ENCODE data around the gene ITGB3.
A peak's percentile ranks its signal among the peaks of the same experiment; 100 is the strongest.
"Not testable (repeated sequence)": the region's sequence is repeated elsewhere in the genome, so short reads cannot be mapped to it uniquely, and the experiment has no call there.

Gene ITGB3

GRCh38 chr17:47253541-47254402, at the start of gene ITGB3:
Gene ITGB3 (plus strand): TSS chr17:47253827. CDS start chr17:47253862, 35 bp downstream.
- DNase-seq, result peak; percentile 27 to 64

- no peak for DNase-seq
Observed at GRCh38 chr17:47203984-47204721, 49.5 kb upstream of the ITGB3 start.

- DNase-seq, result no peak
Observed at GRCh38 chr17:47204722-47205418, 48.8 kb upstream of the ITGB3 start.

GRCh38 chr17:47205419-47205963, 48.1 kb upstream of the ITGB3 start:
- no peak for DNase-seq

GRCh38 chr17:47207143-47208067, 46.2 kb upstream of the ITGB3 start:
- no peak for DNase-seq

- no peak for DNase-seq
Observed at GRCh38 chr17:47208744-47209488, 44.7 kb upstream of the ITGB3 start, which contains the start of gene MYL4. Gene MYL4 (plus strand): TSS chr17:47209348. CDS start chr17:47209423, 75 bp downstream.

GRCh38 chr17:47209499-47209898, 44.1 kb upstream of the ITGB3 start:
- no peak for DNase-seq

GRCh38 chr17:47210105-47210504, 43.5 kb upstream of the ITGB3 start:
- no peak for DNase-seq

- DNase-seq, result no peak
Observed at GRCh38 chr17:47210779-47211178, 42.8 kb upstream of the ITGB3 start.

GRCh38 chr17:47212458-47212857, 41.2 kb upstream of the ITGB3 start:
- DNase-seq, result no peak

- DNase-seq, result no peak
Observed at GRCh38 chr17:47213540-47213939, 40.1 kb upstream of the ITGB3 start.

GRCh38 chr17:47214931-47215330, 38.7 kb upstream of the ITGB3 start:
- no peak for DNase-seq

GRCh38 chr17:47216821-47217220, 36.8 kb upstream of the ITGB3 start:
- DNase-seq, result not testable (repeated sequence)

- DNase-seq, result not testable (repeated sequence)
Observed at GRCh38 chr17:47217279-47217678, 36.3 kb upstream of the ITGB3 start.

- no peak for DNase-seq
Observed at GRCh38 chr17:47218896-47219430, 34.7 kb upstream of the ITGB3 start.

- DNase-seq, result no peak
Observed at GRCh38 chr17:47219621-47220475, 33.8 kb upstream of the ITGB3 start.

GRCh38 chr17:47220531-47220999, 33.1 kb upstream of the ITGB3 start:
- no peak for DNase-seq

GRCh38 chr17:47221154-47221553, 32.5 kb upstream of the ITGB3 start:
- DNase-seq, result no peak

GRCh38 chr17:47222047-47222446, 31.6 kb upstream of the ITGB3 start:
- no peak for DNase-seq

GRCh38 chr17:47223007-47223406, 30.6 kb upstream of the ITGB3 start:
- peak in 1 of 2 experiments; percentile 54 for DNase-seq
